ENCODE data around the gene STRADB. TPM values are rescaled to one million over a fixed set of nuclear protein-coding genes. Genes with fewer than 3 reads are reported as not detected.

The STRADB gene
- total RNA-seq, 2 experiments from 2014 or later, result 17.6 to 19.1 TPM

DNA sequence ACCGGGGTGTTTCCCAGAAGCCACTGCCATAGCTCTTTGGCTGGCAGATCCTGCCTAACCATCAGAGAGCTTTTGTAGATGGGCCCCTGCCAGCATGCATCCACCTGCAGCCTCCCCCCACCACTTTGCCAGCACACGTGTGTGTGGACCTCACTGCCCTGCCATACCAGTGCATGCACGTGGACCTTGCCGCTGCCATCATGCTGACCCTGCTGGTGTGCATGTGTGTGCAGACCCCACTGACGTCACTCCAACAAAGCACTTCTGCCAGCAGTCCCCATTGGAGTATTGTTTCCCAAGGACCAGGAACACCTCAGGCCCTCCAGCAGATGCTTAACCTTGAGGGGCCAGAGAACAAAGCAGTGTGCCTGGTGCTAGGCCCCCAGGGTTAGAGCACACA is 71.4 kb downstream of the STRADB start:
- no peak overlapping the region for H3K4me3 Mint-ChIP-seq
- CTCF ChIA-PET, result no interaction called here

DNA sequence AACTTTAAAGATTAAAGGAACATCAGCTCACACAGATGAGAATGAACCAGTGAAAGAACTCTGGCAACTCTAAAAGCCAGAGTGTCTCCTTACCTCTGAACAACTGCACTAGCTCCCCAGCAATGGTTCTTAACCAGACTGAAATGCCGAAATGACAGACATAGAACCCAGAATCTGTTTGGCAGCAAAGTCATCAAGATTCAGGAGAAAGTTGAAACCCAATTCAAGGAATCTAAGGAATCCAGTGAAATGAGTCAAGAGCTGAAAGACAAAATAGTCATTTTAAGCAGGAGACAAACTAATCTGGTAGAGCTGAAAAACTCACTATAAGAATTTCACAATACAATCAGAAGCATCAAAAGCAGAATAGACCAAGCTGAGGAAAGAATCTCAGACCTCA is 72.0 kb downstream of the STRADB start:
- peaks cover 4% of the 10 kb centered on the region for H3K36me3 Mint-ChIP-seq (ENCODE audit: low read depth)

More for the DNA sequence above, 71.4 kb downstream of the STRADB start:
- Mint-ChIP-seq H3K4me1 (ENCODE audit: low read depth) (peaks cover 18% of the 10 kb centered on the region), H3K27me3 (ENCODE audit: low read depth) (no peaks in the 10 kb centered on the region), H3K9me3 (peaks cover 36% of the 10 kb centered on the region), H3K27ac (no peak overlapping the region), H3K36me3 (ENCODE audit: low read depth) (peaks cover 4% of the 10 kb centered on the region)
- no peak for DNase-seq
- intact Hi-C loops (cut with micrococcal nuclease), result no loop called here

More for the DNA sequence above, 72.0 kb downstream of the STRADB start:
- no peak overlapping the region for H3K27ac Mint-ChIP-seq
- intact Hi-C loops (cut with micrococcal nuclease), result no loop called here
- peaks cover 18% of the 10 kb centered on the region for H3K4me1 Mint-ChIP-seq (ENCODE audit: low read depth)
- DNase-seq, result no peak
- CTCF ChIA-PET, result no interaction called here
- peaks cover 36% of the 10 kb centered on the region for H3K9me3 Mint-ChIP-seq
- no peak overlapping the region for H3K4me3 Mint-ChIP-seq
- H3K27me3 Mint-ChIP-seq (ENCODE audit: low read depth), result no peaks in the 10 kb centered on the region

Other genes with a start within 250 kb of the STRADB start
- gene CASP8, start 191.2 kb upstream of the STRADB start, total RNA-seq, result 10 to 100 TPM; 37.0 to 39.8 TPM
- under 1 TPM; 0.57 to 0.84 TPM for gene FLACC1, start 94.4 kb upstream of the STRADB start, total RNA-seq
- 10 to 100 TPM; 10.4 TPM for gene TRAK2, start 282 bp upstream of the STRADB start, total RNA-seq
- 10 to 100 TPM; 16.9 to 17.6 TPM for gene TMEM237, start 191.8 kb downstream of the STRADB start, total RNA-seq
- not detected for gene MPP4, start 246.9 kb downstream of the STRADB start, total RNA-seq